ENCODE measurements around the gene CPEB4. TPM values are rescaled to one million over a fixed set of nuclear protein-coding genes. Genes with fewer than 3 reads are reported as not detected.

The CPEB4 gene
- total and polyA plus RNA-seq, 10 of the 15 experiments (the other 5 are each of a cell fraction or from before 2014, with no cell fraction given), result 6.9 to 33.1 (median 20.4) TPM

DNA sequence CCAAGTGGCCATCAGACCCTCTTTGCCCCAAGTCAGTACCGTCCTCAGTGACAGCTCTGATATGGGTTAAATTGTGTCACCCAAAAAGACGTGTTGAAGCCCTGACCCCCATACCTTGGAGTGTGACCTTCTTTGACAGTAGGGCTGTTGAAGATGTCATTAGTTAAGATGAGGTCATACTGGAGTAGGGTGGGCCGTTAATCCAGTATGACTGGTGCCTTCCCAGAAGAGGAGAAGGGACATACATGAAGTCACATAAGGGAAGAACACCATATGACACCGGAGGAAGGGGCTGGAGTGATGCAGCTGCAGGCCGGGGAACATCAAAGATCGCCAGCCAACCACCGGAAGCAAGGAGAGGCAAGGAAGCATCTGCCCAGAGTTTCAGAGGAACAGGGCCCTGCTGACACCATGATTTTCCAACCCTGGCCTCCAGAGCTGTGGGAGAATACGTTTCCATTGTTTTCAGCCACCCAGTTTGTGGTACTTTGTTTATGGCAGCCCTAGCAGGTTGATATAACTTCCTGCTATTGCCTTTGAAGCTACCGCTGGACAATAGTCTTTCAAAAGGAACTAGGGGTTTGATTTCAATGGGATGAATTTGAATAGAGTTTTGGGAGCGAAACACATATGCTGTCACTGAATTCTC is 36.4 kb upstream of the CPEB4 start (continued):
- TF ChIP-seq BRCA1 (IDR thresholded peaks at IDR 0.05; ENCODE audit: low read depth, low read length), result no peak
- TF ChIP-seq SMC3 (IDR thresholded peaks at IDR 0.05; ENCODE audit: borderline replicate concordance, low read length), result no peak
- no peak for TF ChIP-seq ZSCAN29 (IDR thresholded peaks at IDR 0.05)
- TF ChIP-seq FOXK2 (IDR thresholded peaks at IDR 0.05), result no peak
- TF ChIP-seq CHD1 (IDR thresholded peaks at IDR 0.05; ENCODE audit: low read depth, low read length), result no peak
- no peak for TF ChIP-seq POLR2AphosphoS2 (IDR thresholded peaks at IDR 0.05; ENCODE audit: low read depth, low read length)
- TF ChIP-seq, protein P1, sequence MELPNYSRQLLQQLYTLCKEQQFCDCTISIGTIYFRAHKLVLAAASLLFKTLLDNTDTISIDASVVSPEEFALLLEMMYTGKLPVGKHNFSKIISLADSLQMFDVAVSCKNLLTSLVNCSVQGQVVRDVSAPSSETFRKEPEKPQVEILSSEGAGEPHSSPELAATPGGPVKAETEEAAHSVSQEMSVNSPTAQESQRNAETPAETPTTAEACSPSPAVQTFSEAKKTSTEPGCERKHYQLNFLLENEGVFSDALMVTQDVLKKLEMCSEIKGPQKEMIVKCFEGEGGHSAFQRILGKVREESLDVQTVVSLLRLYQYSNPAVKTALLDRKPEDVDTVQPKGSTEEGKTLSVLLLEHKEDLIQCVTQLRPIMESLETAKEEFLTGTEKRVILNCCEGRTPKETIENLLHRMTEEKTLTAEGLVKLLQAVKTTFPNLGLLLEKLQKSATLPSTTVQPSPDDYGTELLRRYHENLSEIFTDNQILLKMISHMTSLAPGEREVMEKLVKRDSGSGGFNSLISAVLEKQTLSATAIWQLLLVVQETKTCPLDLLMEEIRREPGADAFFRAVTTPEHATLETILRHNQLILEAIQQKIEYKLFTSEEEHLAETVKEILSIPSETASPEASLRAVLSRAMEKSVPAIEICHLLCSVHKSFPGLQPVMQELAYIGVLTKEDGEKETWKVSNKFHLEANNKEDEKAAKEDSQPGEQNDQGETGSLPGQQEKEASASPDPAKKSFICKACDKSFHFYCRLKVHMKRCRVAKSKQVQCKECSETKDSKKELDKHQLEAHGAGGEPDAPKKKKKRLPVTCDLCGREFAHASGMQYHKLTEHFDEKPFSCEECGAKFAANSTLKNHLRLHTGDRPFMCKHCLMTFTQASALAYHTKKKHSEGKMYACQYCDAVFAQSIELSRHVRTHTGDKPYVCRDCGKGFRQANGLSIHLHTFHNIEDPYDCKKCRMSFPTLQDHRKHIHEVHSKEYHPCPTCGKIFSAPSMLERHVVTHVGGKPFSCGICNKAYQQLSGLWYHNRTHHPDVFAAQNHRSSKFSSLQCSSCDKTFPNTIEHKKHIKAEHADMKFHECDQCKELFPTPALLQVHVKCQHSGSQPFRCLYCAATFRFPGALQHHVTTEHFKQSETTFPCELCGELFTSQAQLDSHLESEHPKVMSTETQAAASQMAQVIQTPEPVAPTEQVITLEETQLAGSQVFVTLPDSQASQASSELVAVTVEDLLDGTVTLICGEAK (IDR thresholded peaks at IDR 0.05; ENCODE audit: borderline replicate concordance), result no peak
- no peak for TF ChIP-seq CEBPB (IDR thresholded peaks at IDR 0.05; ENCODE audit: borderline replicate concordance in 1 of 2, low read depth in 2 of 2, low read length in 2 of 2)
- TF ChIP-seq RB1 (IDR thresholded peaks at IDR 0.05; ENCODE audit: borderline replicate concordance), result no peak
- no peak for TF ChIP-seq ETV6 (conservative IDR thresholded peaks at IDR 0.05 in 1 of 2, IDR thresholded peaks at IDR 0.05 in 1 of 2; ENCODE audit: borderline replicate concordance in 1 of 2, low read depth in 1 of 2)
- no peak for TF ChIP-seq MTA2 (IDR thresholded peaks at IDR 0.05; ENCODE audit: low read depth)
- no peak for TF ChIP-seq PML (IDR thresholded peaks at IDR 0.05; ENCODE audit: low read length)
- TF ChIP-seq RELA (IDR thresholded peaks at IDR 0.05; ENCODE audit: borderline replicate concordance, partially characterized antibody), result no peak
